Measurements from ENCODE around the gene COL3A1.

COL3A1 gene

DNA sequence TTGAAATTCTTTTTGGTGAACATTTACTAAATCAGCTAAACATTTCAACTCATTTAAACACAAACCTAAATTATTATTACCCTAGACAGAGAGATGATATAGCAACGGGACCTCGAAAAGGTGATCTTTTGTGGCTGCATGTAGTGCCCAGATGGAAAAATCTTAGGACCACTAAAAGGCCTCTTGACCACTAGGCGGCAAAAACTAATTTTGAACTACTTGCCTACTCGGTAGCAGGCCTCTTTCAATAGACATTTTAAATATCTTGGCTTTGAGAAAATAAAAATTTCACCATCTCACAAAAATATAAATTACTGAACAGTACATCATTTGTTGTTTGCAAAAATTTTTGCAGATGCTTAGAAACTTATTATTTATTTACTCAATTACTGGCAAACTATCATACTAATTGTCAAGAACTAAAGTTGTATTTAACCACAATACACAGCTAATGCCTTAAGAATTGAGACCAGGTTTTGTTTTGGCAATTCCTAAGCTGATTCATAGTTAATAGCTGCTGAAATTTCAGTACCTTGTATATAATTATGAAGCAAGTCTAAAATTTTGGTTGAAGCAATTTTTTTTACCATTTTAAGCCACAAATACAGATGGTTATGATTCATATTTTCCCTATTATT lies 9.4 kb downstream of the COL3A1 start:
- TF ChIP-seq POLR2AphosphoS5 (IDR thresholded peaks at IDR 0.05; ENCODE audit: low read depth, low read length), result no peak
- no peak for TF ChIP-seq TAF1 (IDR thresholded peaks at IDR 0.05; ENCODE audit: borderline replicate concordance, insufficient read depth, low read length)
- TF ChIP-seq, protein P1, sequence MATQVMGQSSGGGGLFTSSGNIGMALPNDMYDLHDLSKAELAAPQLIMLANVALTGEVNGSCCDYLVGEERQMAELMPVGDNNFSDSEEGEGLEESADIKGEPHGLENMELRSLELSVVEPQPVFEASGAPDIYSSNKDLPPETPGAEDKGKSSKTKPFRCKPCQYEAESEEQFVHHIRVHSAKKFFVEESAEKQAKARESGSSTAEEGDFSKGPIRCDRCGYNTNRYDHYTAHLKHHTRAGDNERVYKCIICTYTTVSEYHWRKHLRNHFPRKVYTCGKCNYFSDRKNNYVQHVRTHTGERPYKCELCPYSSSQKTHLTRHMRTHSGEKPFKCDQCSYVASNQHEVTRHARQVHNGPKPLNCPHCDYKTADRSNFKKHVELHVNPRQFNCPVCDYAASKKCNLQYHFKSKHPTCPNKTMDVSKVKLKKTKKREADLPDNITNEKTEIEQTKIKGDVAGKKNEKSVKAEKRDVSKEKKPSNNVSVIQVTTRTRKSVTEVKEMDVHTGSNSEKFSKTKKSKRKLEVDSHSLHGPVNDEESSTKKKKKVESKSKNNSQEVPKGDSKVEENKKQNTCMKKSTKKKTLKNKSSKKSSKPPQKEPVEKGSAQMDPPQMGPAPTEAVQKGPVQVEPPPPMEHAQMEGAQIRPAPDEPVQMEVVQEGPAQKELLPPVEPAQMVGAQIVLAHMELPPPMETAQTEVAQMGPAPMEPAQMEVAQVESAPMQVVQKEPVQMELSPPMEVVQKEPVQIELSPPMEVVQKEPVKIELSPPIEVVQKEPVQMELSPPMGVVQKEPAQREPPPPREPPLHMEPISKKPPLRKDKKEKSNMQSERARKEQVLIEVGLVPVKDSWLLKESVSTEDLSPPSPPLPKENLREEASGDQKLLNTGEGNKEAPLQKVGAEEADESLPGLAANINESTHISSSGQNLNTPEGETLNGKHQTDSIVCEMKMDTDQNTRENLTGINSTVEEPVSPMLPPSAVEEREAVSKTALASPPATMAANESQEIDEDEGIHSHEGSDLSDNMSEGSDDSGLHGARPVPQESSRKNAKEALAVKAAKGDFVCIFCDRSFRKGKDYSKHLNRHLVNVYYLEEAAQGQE (IDR thresholded peaks at IDR 0.05; ENCODE audit: insufficient read depth in 1 of 2, low read depth in 2 of 2, low read length in 2 of 2), result no peak
- TF ChIP-seq FOXP2 (optimal IDR thresholded peaks at IDR 0.05; ENCODE audit: borderline replicate concordance, extremely low read depth, extremely low read length, insufficient read depth), result no peak
- TF ChIP-seq SIN3A (IDR thresholded peaks at IDR 0.05; ENCODE audit: borderline replicate concordance, insufficient read depth, low read length), result no peak

DNA sequence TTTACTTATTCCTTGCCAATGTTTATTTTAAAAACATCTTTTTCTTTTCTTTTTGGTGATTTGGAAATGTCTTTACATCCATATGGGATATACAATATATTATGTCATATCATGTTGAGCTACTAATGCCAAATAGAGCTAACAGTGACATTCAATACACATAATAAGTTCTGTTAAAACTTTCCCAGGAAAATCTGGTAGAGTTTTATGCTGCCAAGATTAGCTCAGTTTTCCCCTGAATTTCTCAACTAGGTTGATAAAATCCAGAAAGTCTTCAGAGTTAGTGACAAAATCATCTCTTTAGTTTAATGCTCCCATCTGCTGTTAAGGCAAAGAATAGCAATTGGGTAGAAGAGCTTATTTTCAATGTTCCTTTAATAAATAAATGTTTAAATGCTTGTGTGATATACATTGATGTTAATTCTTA lies 9.9 kb downstream of the COL3A1 start:
- no peak for TF ChIP-seq SIN3A (IDR thresholded peaks at IDR 0.05; ENCODE audit: borderline replicate concordance, insufficient read depth, low read length)
- TF ChIP-seq, protein P1 (IDR thresholded peaks at IDR 0.05; ENCODE audit: insufficient read depth in 1 of 2, low read depth in 2 of 2, low read length in 2 of 2), result no peak
- no peak for TF ChIP-seq TAF1 (IDR thresholded peaks at IDR 0.05; ENCODE audit: borderline replicate concordance, insufficient read depth, low read length)
- TF ChIP-seq POLR2AphosphoS5 (IDR thresholded peaks at IDR 0.05; ENCODE audit: low read depth, low read length), result no peak
- TF ChIP-seq FOXP2 (optimal IDR thresholded peaks at IDR 0.05; ENCODE audit: borderline replicate concordance, extremely low read depth, extremely low read length, insufficient read depth), result no peak

DNA sequence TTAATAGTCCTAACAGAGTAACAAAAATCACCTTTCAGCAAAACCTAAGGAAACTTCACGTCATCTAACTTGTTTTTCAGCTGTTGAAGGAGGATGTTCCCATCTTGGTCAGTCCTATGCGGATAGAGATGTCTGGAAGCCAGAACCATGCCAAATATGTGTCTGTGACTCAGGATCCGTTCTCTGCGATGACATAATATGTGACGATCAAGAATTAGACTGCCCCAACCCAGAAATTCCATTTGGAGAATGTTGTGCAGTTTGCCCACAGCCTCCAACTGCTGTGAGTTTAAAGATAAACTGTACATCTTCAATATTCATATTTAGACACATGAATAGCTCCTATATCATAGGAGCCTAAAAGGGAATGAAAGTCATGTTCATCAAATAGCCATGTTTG lies 10.5 kb downstream of the COL3A1 start:
- TF ChIP-seq FOXP2 (optimal IDR thresholded peaks at IDR 0.05; ENCODE audit: borderline replicate concordance, extremely low read depth, extremely low read length, insufficient read depth) (no peak), TAF1 (IDR thresholded peaks at IDR 0.05; ENCODE audit: borderline replicate concordance, insufficient read depth, low read length) (no peak), SIN3A (IDR thresholded peaks at IDR 0.05; ENCODE audit: borderline replicate concordance, insufficient read depth, low read length) (no peak), POLR2AphosphoS5 (IDR thresholded peaks at IDR 0.05; ENCODE audit: low read depth, low read length) (no peak)
- TF ChIP-seq, protein P1 (IDR thresholded peaks at IDR 0.05; ENCODE audit: insufficient read depth in 1 of 2, low read depth in 2 of 2, low read length in 2 of 2), result no peak

DNA sequence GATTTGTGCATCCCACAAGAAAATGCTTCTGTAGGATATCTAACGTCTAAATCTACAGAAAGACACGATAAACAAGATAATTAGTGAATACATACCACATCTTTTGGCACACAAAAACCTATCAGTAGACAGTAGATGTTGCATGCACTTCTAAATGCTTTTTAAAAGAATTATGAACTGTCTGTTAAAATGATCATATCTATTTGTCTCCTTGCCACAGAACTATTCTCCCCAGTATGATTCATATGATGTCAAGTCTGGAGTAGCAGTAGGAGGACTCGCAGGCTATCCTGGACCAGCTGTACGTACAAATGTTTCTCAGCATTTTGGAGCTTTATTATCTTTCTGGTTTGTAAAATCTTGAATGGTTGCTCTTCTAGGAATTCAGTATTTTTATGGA lies 12.7 kb downstream of the COL3A1 start:
- TF ChIP-seq POLR2AphosphoS5 (IDR thresholded peaks at IDR 0.05; ENCODE audit: low read depth, low read length) (no peak), SIN3A (IDR thresholded peaks at IDR 0.05; ENCODE audit: borderline replicate concordance, insufficient read depth, low read length) (no peak), FOXP2 (optimal IDR thresholded peaks at IDR 0.05; ENCODE audit: borderline replicate concordance, extremely low read depth, extremely low read length, insufficient read depth) (no peak), TAF1 (IDR thresholded peaks at IDR 0.05; ENCODE audit: borderline replicate concordance, insufficient read depth, low read length) (no peak)
- TF ChIP-seq, protein P1 (IDR thresholded peaks at IDR 0.05; ENCODE audit: insufficient read depth in 1 of 2, low read depth in 2 of 2, low read length in 2 of 2), result no peak
